ENCODE measurements around the gene AGFG1. TPM values are rescaled to one million over a fixed set of nuclear protein-coding genes. Genes with fewer than 3 reads are reported as not detected.

The AGFG1 gene
- total RNA-seq, 1 donor from 2014 or later = 71.6 TPM

GRCh38 chr2:227436436-227437174 is 35.4 kb upstream of the AGFG1 start:
- DNase-seq (ENCODE audit: low read depth, low spot score) = no peak
- peaks cover 9% of the 10 kb centered on the region for H3K36me3 Mint-ChIP-seq (ENCODE audit: low read depth)
- TF ChIP-seq, protein P1, sequence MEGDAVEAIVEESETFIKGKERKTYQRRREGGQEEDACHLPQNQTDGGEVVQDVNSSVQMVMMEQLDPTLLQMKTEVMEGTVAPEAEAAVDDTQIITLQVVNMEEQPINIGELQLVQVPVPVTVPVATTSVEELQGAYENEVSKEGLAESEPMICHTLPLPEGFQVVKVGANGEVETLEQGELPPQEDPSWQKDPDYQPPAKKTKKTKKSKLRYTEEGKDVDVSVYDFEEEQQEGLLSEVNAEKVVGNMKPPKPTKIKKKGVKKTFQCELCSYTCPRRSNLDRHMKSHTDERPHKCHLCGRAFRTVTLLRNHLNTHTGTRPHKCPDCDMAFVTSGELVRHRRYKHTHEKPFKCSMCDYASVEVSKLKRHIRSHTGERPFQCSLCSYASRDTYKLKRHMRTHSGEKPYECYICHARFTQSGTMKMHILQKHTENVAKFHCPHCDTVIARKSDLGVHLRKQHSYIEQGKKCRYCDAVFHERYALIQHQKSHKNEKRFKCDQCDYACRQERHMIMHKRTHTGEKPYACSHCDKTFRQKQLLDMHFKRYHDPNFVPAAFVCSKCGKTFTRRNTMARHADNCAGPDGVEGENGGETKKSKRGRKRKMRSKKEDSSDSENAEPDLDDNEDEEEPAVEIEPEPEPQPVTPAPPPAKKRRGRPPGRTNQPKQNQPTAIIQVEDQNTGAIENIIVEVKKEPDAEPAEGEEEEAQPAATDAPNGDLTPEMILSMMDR (conservative IDR thresholded peaks at IDR 0.05) = no peak
- H3K27ac Mint-ChIP-seq (ENCODE audit: unreplicated experiment) = no peak overlapping the region
- H3K4me1 Mint-ChIP-seq = no peaks in the 10 kb centered on the region
- no peaks in the 10 kb centered on the region for H3K27me3 Mint-ChIP-seq (ENCODE audit: low read depth)
- peaks cover 10% of the 10 kb centered on the region for H3K9me3 Mint-ChIP-seq
- H3K4me3 Mint-ChIP-seq = no peak overlapping the region

DNA sequence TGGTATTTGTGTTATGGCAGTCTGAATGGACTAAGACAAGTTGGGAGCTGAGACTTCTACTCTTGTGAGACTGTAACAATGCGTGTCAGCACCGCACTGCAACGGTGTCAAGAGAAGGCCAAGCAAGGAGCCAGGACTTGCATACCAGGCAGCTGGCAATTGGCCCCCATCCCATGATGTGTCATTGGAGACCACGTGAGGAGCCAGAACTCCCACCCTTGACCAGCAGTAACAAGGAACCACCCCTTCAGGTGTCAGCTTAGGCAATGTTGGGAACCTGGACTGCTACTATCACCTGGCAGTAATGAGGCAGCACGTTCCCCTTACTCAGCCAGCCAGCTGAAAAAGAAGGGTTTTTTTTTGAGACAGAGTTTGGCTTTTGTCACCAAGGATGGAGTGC is 32.7 kb upstream of the AGFG1 start:
- no peaks in the 10 kb centered on the region for H3K9me3 Mint-ChIP-seq
- H3K27me3 Mint-ChIP-seq (ENCODE audit: low read depth) = no peaks in the 10 kb centered on the region
- no peaks in the 10 kb centered on the region for H3K36me3 Mint-ChIP-seq (ENCODE audit: low read depth)
- H3K27ac Mint-ChIP-seq (ENCODE audit: unreplicated experiment) = no peak overlapping the region
- no peak for DNase-seq (ENCODE audit: low read depth, low spot score)
- TF ChIP-seq, protein P1 (conservative IDR thresholded peaks at IDR 0.05) = no peak
- H3K4me3 Mint-ChIP-seq = no peak overlapping the region
- H3K4me1 Mint-ChIP-seq = peaks cover 8% of the 10 kb centered on the region

GRCh38 chr2:227442639-227443038 is 29.3 kb upstream of the AGFG1 start:
- TF ChIP-seq, protein P1 (conservative IDR thresholded peaks at IDR 0.05) = no peak
- Mint-ChIP-seq H3K27ac (ENCODE audit: unreplicated experiment) (no peak overlapping the region), H3K27me3 (ENCODE audit: low read depth) (no peaks in the 10 kb centered on the region), H3K4me1 (peaks cover 15% of the 10 kb centered on the region), H3K9me3 (no peaks in the 10 kb centered on the region), H3K4me3 (no peak overlapping the region), H3K36me3 (ENCODE audit: low read depth) (no peaks in the 10 kb centered on the region)
- no peak for DNase-seq (ENCODE audit: low read depth, low spot score)

- no peak for DNase-seq (ENCODE audit: low read depth, low spot score)
- Mint-ChIP-seq H3K36me3 (ENCODE audit: low read depth) (no peaks in the 10 kb centered on the region), H3K27ac (ENCODE audit: unreplicated experiment) (peak overlapping the region; percentile 31), H3K4me1 (peaks cover 17% of the 10 kb centered on the region), H3K4me3 (no peak overlapping the region), H3K27me3 (ENCODE audit: low read depth) (no peaks in the 10 kb centered on the region), H3K9me3 (no peaks in the 10 kb centered on the region)
- TF ChIP-seq, protein P1 (conservative IDR thresholded peaks at IDR 0.05) = no peak
These were observed 27.9 kb upstream of the AGFG1 start for GRCh38 chr2:227443889-227444568.

- TF ChIP-seq, protein P1 (conservative IDR thresholded peaks at IDR 0.05) = no peak
- DNase-seq (ENCODE audit: low read depth, low spot score) = no peak
- H3K36me3 Mint-ChIP-seq (ENCODE audit: low read depth) = no peaks in the 10 kb centered on the region
- peaks cover 21% of the 10 kb centered on the region for H3K4me1 Mint-ChIP-seq
- no peak overlapping the region for H3K4me3 Mint-ChIP-seq
- no peaks in the 10 kb centered on the region for H3K27me3 Mint-ChIP-seq (ENCODE audit: low read depth)
- no peak overlapping the region for H3K27ac Mint-ChIP-seq (ENCODE audit: unreplicated experiment)
- H3K9me3 Mint-ChIP-seq = no peaks in the 10 kb centered on the region
These were observed 24.4 kb upstream of the AGFG1 start for GRCh38 chr2:227447606-227448005.
